HG03521 (cell line): ENCODE data around the gene PRPF4.

ENCODE experiments used
- ATAC-seq: cut with Tn5 transposase; IDR thresholded peaks from one replicate; pipeline ENCODE4 v1.9.1; 2021; ENCODE audit warnings: mild to moderate bottlenecking, moderate library complexity; ENCODE audit not compliant: unreplicated experiment

Gene PRPF4

GRCh38 chr9:113310538-113310937 is 35.1 kb downstream of the PRPF4 start:
- no peak for ATAC-seq

DNA sequence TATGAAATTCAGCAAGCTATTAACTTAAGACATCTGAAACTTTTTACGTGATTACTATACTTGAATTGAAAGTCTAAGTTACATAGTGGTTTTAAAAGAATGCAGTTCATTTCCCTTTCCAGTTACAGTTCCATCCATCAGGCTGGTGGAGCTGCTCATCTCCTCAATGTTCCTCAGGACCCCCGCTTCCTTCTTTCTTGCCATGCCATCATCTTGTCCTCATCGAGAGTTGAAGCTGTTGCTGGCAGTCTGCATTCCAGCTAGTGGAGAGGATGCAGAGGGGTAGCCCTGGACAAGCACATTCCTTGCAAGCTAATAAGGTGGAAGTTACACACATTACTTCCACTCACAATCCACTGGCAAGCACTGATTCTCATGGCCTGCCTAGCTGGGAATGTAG is 36.5 kb downstream of the PRPF4 start:
- no peak for ATAC-seq

DNA sequence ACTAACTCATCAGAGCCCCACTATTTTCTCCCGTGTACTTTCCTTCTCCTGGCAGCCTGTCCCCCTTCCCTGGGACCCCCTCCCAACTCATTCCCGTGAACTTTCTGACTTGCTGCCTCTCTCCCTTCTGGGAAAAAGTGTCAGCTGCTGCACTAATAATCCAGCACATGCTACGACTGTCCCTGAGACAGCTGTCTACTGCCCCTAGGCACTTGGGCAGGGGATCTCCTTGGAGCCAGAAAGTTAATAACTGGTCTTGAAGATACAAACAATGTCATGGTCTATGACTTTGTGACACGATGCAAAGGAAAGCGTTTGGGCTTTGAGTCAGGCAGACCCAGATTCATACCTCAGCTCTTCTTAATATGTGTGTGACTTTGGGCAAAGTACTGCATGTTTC is 37.8 kb downstream of the PRPF4 start:
- ATAC-seq: no peak

GRCh38 chr9:113315231-113315630 is 39.8 kb downstream of the PRPF4 start:
- no peak for ATAC-seq

- ATAC-seq: no peak
These were observed 40.6 kb downstream of the PRPF4 start for GRCh38 chr9:113316030-113316429.

GRCh38 chr9:113317777-113318176 is 42.3 kb downstream of the PRPF4 start:
- no peak for ATAC-seq

DNA sequence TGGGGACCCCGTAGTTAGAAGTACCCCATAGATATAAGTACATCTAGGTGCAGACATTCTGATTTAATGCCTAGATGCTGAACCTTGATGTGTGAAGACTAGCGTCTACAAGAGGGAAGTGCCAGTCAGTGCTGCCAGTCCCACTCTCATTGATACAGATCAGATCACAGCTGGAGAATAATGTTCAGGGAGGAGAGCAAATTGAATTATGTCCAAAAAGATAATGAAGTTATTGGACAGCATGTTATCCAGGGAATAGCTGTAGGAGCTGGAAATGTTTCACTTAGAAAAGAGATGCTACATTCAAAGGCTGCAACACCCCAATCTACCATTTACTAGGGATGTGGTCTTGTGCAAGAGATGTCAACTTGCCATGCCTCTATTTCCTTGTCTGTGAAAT is 43.6 kb downstream of the PRPF4 start:
- no peak for ATAC-seq

DNA sequence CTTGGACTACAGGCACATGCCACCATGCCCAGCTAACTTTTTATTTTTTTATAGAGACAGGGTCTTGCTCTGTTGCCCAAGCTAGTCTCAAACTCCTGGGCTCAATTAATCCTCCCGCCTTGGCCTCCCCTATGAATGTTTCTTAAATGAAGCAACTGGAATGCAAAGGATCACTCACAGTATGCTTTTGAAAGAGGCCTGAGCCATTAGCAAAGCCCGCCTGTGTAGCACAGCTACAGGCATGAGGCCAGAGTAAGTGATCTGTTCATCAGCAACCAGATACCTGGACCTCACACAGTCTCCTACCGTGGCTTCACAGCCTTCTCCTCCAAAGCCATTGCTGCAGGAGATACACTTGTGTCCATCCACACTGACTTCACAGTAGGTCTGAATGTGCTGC is 44.6 kb downstream of the PRPF4 start:
- no peak for ATAC-seq

GRCh38 chr9:113322671-113323070 is 47.2 kb downstream of the PRPF4 start:
- ATAC-seq: no peak

- ATAC-seq: no peak
These were observed 50.8 kb downstream of the PRPF4 start for GRCh38 chr9:113326230-113326629.

DNA sequence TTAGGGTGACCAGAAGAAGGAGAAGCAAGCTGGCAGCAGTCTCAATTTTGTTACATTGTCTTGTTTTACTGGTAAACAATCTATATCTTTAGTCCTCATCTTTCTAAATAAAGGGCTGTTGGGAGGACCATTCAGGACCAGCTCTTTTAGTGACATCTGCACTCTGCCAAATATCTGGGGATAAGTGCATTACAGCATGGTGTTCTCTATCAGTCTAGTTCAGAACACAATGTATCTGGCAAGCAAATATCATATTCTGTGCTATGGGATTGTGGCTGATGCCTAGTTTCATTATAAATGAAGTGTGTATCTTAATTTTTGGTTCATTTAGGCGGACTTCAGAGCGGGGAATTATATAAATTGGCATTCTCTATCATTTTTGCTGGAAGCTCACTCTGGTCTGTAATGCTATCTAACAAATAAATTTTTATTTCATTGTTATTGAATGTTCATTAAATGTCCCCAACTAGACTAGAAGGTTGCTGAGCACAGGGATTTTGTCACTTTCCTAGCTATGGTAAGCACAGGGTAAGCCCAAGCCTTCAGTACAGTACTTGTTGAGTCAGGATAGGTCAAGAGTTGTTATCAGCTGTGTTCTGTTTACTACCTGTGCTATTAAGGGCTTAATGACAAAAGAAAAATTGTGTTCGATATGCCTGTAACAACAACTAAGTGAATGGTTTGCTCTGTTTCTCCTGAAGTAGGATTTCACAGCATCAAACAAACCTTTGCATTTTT is 52.8 kb downstream of the PRPF4 start:
- ATAC-seq: no peak

- no peak for ATAC-seq
These were observed 56.3 kb downstream of the PRPF4 start for GRCh38 chr9:113331780-113332179.

GRCh38 chr9:113337714-113338113 is 62.3 kb downstream of the PRPF4 start:
- no peak for ATAC-seq

DNA sequence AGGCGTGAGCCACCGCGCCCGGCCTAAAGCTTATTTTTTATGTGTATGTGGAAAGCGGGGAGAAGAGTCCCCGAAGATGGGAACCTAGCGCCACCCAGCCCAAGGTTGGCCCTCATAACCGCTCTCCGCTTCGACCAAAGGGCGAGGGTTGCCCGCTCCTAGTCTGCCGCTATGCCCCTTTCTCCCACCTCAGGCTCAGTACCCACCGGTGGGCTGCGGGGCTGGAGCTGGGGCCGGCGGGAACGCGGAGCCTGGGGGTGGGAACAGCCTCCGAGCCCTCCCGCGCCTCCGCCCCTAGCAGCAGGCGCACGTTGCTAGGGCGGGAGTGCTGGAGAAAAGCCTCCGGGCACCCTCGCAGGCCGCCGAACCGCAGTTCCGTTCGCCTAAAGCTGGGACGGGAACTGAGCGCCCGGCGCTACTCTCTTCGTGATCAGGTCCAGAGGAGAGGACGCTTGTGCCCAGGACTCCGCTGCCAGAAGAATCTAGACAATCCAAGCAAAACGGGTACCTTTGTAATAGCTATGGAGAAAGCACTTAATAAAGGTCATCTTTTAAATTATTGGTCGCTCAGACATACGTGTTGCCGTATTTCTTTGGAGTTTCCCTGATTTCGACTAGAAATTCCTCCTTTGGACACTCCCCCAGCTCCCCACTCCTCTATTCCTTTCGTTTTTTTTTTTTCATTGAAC is 64.7 kb downstream of the PRPF4 start, which contains the start of gene WDR31:
Gene WDR31, minus strand, starts transcription at position 265 of the 689 bp plus-strand sequence. CDS start 8,253 bp downstream, outside the sequence.
- ATAC-seq: peak; percentile 98

- no peak for ATAC-seq
These were observed 66.4 kb downstream of the PRPF4 start for GRCh38 chr9:113341712-113342410.
